Endothelial cell of umbilical vein (primary cell): ENCODE data around the gene TSPAN31. TPM values are rescaled to one million over a fixed set of nuclear protein-coding genes. Genes with fewer than 3 reads are reported as not detected.

Source experiments
- BruUV-seq: library from RNA; stranded (reverse); fragments of 400-500 nt; replicated peaks from 2 replicates; lab custom pipeline; 2021; lab: Mats Ljungman, UMichigan
- CTCF ChIA-PET: fragments of 300-600, 350-600 bp; sonication (Branson Sonifier 250); formaldehyde crosslinking; loops from one replicate; lab custom pipeline; 2021; ENCODE audit warnings: antibody characterized with exemption, inconsistent platforms; lab: Charles Lee
- POLR2A ChIA-PET: fragments of 300-600, 350-600 bp; sonication (Branson Sonifier 250); formaldehyde crosslinking; loops from one replicate; lab custom pipeline; 2021; ENCODE audit warnings: antibody characterized with exemption, inconsistent platforms; lab: Charles Lee
- DNase-seq: peaks from one replicate; pipeline ENCODE4 v3.0.0-alpha.2; 2011; ENCODE audit warnings: low read depth, low spot score
- FAIRE-seq: peaks from 2 replicates; lab custom pipeline; 2011; peaks lifted over from hg19 to GRCh38; lab: Jason Lieb, UNC
- H2AFZ ChIP-seq: 2 replicates; pipeline ENCODE4 v1.6.0; 2012; ENCODE audit warnings: low read depth, low read length, control low read depth, inconsistent platforms
- H3K27ac ChIP-seq: 2 replicates; pipeline ENCODE4 v1.5.1; 2011; ENCODE audit warnings: low read depth, mild to moderate bottlenecking, control low read depth, low read length, moderate library complexity; ENCODE audit not compliant: insufficient read depth
- H3K27me3 ChIP-seq, 2 experiments: 2 replicates each; pipeline versions ENCODE4 v1.6.0 to v1.6.1; 2011; ENCODE audit warnings: low read length in 2 of 2, mixed read lengths in 1 of 2; ENCODE audit not compliant: control insufficient read depth in 2 of 2, insufficient read depth in 2 of 2
- H3K36me3 ChIP-seq, 2 experiments: 2 replicates in 1 of 2; 3 replicates in 1 of 2; pipeline ENCODE4 v1.5.1; 2011; ENCODE audit warnings: low read length in 2 of 2, mild to moderate bottlenecking in 1 of 2, moderate library complexity in 1 of 2; ENCODE audit not compliant: control insufficient read depth in 2 of 2, insufficient read depth in 2 of 2; ENCODE audit errors: extremely low read depth in 1 of 2
- H3K4me1 ChIP-seq: 3 replicates; pipeline ENCODE4 v1.5.1; 2011; ENCODE audit warnings: mild to moderate bottlenecking, low read length; ENCODE audit not compliant: control insufficient read depth, insufficient read depth; ENCODE audit errors: extremely low read depth
- H3K4me2 ChIP-seq: 2 replicates; pipeline ENCODE4 v1.6.1; 2011; ENCODE audit warnings: low read length, control low read depth, mixed read lengths; ENCODE audit not compliant: insufficient read depth
- H3K4me3 ChIP-seq, 3 experiments: fragments of 200-600 bp in 1 of 3; sonication (generic), shearing (Covaris generic) in 1 of 3; replicated peaks in 1 of 3; 2 replicates each; pipeline ENCODE4 v1.5.1; 2011 to 2016; ENCODE audit warnings: control low read depth in 3 of 3, low read length in 3 of 3, mild to moderate bottlenecking in 2 of 3, inconsistent platforms in 1 of 3, low read depth in 1 of 3, moderate library complexity in 1 of 3; ENCODE audit not compliant: insufficient read depth in 1 of 3
- H3K79me2 ChIP-seq: 2 replicates; pipeline ENCODE4 v1.6.0; 2012; ENCODE audit warnings: low read length, inconsistent platforms; ENCODE audit not compliant: control insufficient read depth, insufficient read depth
- H3K9ac ChIP-seq: replicated peaks from 2 replicates; pipeline ENCODE3; 2011; ENCODE audit warnings: low read length, control low read depth; ENCODE audit not compliant: insufficient read depth; ENCODE audit errors: extremely low read depth
- H3K9me1 ChIP-seq: replicated peaks from 3 replicates; pipeline ENCODE4 v1.6.0; 2011; ENCODE audit warnings: mild to moderate bottlenecking, low read length; ENCODE audit not compliant: control insufficient read depth, insufficient read depth; ENCODE audit errors: extremely low read depth
- H3K9me3 ChIP-seq: replicated peaks from 2 replicates; pipeline ENCODE4 v1.5.1; 2012; ENCODE audit warnings: low read length, inconsistent platforms; ENCODE audit not compliant: control insufficient read depth, insufficient read depth
- H4K20me1 ChIP-seq: replicated peaks from 2 replicates; pipeline ENCODE3; 2011; ENCODE audit warnings: mild to moderate bottlenecking, low read length; ENCODE audit not compliant: control insufficient read depth, insufficient read depth; ENCODE audit errors: extremely low read depth
- EZH2 ChIP-seq: IDR thresholded peaks from 2 replicates; pipeline ENCODE4 v1.6.1; 2012; ENCODE audit warnings: borderline replicate concordance, low read depth, mild to moderate bottlenecking, moderate library complexity, low read length, inconsistent platforms; ENCODE audit not compliant: severe bottlenecking
- FOS ChIP-seq: IDR thresholded peaks from 2 replicates; pipeline ENCODE4 v1.6.1; 2011; ENCODE audit warnings: mild to moderate bottlenecking, low read length, moderate library complexity, borderline replicate concordance; ENCODE audit not compliant: insufficient read depth
- GATA2 ChIP-seq: IDR thresholded peaks from 2 replicates; pipeline ENCODE4 v1.7.0; 2011; ENCODE audit warnings: low read depth, mild to moderate bottlenecking, moderate library complexity, mixed read lengths, low read length; ENCODE audit not compliant: insufficient read length, insufficient read depth
- JUN ChIP-seq: IDR thresholded peaks from 2 replicates; pipeline ENCODE4 v1.6.1; 2011; ENCODE audit warnings: borderline replicate concordance, low read depth; ENCODE audit not compliant: insufficient read length, insufficient read depth
- MYC ChIP-seq: IDR thresholded peaks from one replicate; pipeline ENCODE4 v1.6.1; 2011; ENCODE audit warnings: mild to moderate bottlenecking, low read depth, low read length
- POLR2A ChIP-seq: IDR thresholded peaks from 2 replicates; pipeline ENCODE4 v1.6.1; 2012; ENCODE audit warnings: low read depth, mild to moderate bottlenecking, control low read depth, low read length
- POLR2AphosphoS5 ChIP-seq: IDR thresholded peaks from 2 replicates; pipeline ENCODE4 v1.6.1; 2012; ENCODE audit warnings: low read depth, mild to moderate bottlenecking, control low read depth, low read length, moderate library complexity; ENCODE audit not compliant: insufficient read depth
- dilution Hi-C: fragments of 300-500 bp; cut with MboI; formaldehyde crosslinking; loops from one replicate; pipeline ENCODE4 v1.15.0; 2019; ENCODE audit warnings: low sequenced_read_pairs; ENCODE audit not compliant: extremely low pct_ligation_motif_present
- intact Hi-C: fragments of 100-400 bp; cut with micrococcal nuclease; formaldehyde crosslinking; loops from one replicate; pipeline ENCODE4 v1.10.0; 2022
- polyA plus RNA-seq, 4 experiments: library from polyadenylated mRNA; depleted of rRNA in 3 of 4; stranded (reverse) in 3 of 4; unstranded in 1 of 4; fragments of >200 nt; gene quantifications; 2 replicates each; pipeline versions ENCODE4 v1.2.1 to v1.2.3, GENCODE V29; 2011 to 2012; ENCODE audit warnings: missing spikeins in 1 of 4
- total RNA-seq: library from RNA; stranded (reverse); gene quantifications from 2 replicates; pipeline ENCODE4 v1.2.3, GENCODE V29; 2021
- TF ChIP-seq, protein P1 (sequence below), 2 donors: IDR thresholded peaks; 1 replicate in 1 of 2; 2 replicates in 1 of 2; pipeline ENCODE4 v1.5.1; 2011; ENCODE audit warnings: low read length in 2 of 2, mild to moderate bottlenecking in 2 of 2, moderate library complexity in 2 of 2, control low read depth in 1 of 2, inconsistent platforms in 1 of 2, low read depth in 1 of 2; ENCODE audit not compliant: insufficient read depth in 1 of 2; ENCODE audit errors: extremely low read depth in 1 of 2
- TF ChIP-seq, protein P2 (sequence below): IDR thresholded peaks from 2 replicates; pipeline ENCODE4 v1.6.1; 2011; ENCODE audit not compliant: insufficient read depth, insufficient read length

Gene TSPAN31
- total and polyA plus RNA-seq, 2 donors (not counting 3 experiments of a cell fraction or from before 2014, with no cell fraction given), result 15.0 to 43.9 TPM

DNA sequence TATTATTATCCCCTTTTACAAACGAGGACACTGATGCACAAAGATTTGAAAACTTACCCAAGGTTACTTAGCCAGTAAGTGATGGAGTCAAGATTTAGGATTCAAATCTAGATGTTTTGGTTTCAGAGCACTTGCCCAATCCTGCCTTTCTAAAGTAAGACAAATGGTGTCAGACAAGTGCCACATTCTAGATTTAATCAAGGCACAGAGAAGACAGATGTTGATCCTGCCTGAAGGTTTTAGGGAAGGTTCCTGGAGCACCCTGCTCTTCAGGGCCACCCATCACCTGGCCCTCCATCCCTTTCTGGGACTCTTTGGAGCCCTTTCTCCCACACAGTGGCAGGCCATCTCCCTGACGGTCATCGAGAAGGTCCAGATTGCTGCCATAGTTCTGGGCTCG, 12.9 kb downstream of the TSPAN31 start:
- no peaks in the 10 kb centered on the region for H3K9me1 ChIP-seq
- ChIA-PET CTCF (no interaction called here), POLR2A (no interaction called here)
- no peak for TF ChIP-seq GATA2
- TF ChIP-seq POLR2AphosphoS5, result no peak
- TF ChIP-seq, protein P1, sequence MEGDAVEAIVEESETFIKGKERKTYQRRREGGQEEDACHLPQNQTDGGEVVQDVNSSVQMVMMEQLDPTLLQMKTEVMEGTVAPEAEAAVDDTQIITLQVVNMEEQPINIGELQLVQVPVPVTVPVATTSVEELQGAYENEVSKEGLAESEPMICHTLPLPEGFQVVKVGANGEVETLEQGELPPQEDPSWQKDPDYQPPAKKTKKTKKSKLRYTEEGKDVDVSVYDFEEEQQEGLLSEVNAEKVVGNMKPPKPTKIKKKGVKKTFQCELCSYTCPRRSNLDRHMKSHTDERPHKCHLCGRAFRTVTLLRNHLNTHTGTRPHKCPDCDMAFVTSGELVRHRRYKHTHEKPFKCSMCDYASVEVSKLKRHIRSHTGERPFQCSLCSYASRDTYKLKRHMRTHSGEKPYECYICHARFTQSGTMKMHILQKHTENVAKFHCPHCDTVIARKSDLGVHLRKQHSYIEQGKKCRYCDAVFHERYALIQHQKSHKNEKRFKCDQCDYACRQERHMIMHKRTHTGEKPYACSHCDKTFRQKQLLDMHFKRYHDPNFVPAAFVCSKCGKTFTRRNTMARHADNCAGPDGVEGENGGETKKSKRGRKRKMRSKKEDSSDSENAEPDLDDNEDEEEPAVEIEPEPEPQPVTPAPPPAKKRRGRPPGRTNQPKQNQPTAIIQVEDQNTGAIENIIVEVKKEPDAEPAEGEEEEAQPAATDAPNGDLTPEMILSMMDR (IDR thresholded peaks at IDR 0.05; ENCODE audit: extremely low read depth in 1 of 2, insufficient read depth in 1 of 2, low read depth in 1 of 2, low read length in 2 of 2), result no peak
- TF ChIP-seq POLR2A, result no peak
- TF ChIP-seq EZH2, result no peak
- TF ChIP-seq, protein P2, sequence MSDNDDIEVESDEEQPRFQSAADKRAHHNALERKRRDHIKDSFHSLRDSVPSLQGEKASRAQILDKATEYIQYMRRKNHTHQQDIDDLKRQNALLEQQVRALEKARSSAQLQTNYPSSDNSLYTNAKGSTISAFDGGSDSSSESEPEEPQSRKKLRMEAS, result no peak
- TF ChIP-seq FOS, result no peak
- TF ChIP-seq MYC, result no peak
- no peak for TF ChIP-seq JUN
- H3K4me3 ChIP-seq, result no peak overlapping the region
- DNase-seq (no peak), FAIRE-seq (no peak)
- intact Hi-C loops, result no loop called here
- peaks cover 30 to 33% of the 10 kb centered on the region in 2 experiments for H3K27me3 ChIP-seq
- no peaks in the 10 kb centered on the region for H3K79me2 ChIP-seq
- H4K20me1 ChIP-seq, result no peaks in the 10 kb centered on the region
- no peak overlapping the region for H2AFZ ChIP-seq
- no peak overlapping the region for H3K27ac ChIP-seq
- BruUV-seq, result no TSS peak
- H3K9ac ChIP-seq, result no peak overlapping the region
- dilution Hi-C loops, result no loop called here
- H3K36me3 ChIP-seq, result no peaks in the 10 kb centered on the region
- H3K4me2 ChIP-seq, result no peak overlapping the region
- H3K9me3 ChIP-seq, result no peaks in the 10 kb centered on the region
- H3K4me1 ChIP-seq, result peaks cover 6% of the 10 kb centered on the region
